Neuronal stem cell (in vitro differentiated cells): ENCODE results near the gene GPSM1.
"Not testable (repeated sequence)": the region's sequence is repeated elsewhere in the genome, so short reads cannot be mapped to it uniquely, and the experiment has no call there.

Experiments used
- DNase-seq: peaks from one replicate; pipeline ENCODE4 v3.0.0-alpha.2; 2013; ENCODE audit warnings: low spot score
- H2AFZ ChIP-seq: one replicate; pipeline ENCODE4 v1.6.1; 2013; ENCODE audit warnings: mild to moderate bottlenecking, low read length, inconsistent platforms
- H2AK5ac ChIP-seq: 2 replicates; pipeline ENCODE4 v1.6.1; 2013; ENCODE audit warnings: low read depth, mild to moderate bottlenecking, inconsistent platforms, low read length, moderate library complexity, mixed read lengths
- H2BK120ac ChIP-seq: 2 replicates; pipeline ENCODE4 v1.6.1; 2013; ENCODE audit warnings: low read depth, mild to moderate bottlenecking, inconsistent platforms, low read length, moderate library complexity, mixed read lengths
- H2BK12ac ChIP-seq: one replicate; pipeline ENCODE4 v1.6.1; 2013; ENCODE audit warnings: low read length, inconsistent platforms
- H2BK15ac ChIP-seq: 2 replicates; pipeline ENCODE4 v1.6.1; 2013; ENCODE audit warnings: mild to moderate bottlenecking, low read length, inconsistent platforms, mixed read lengths
- H2BK5ac ChIP-seq: one replicate; pipeline ENCODE4 v1.6.1; 2013; ENCODE audit warnings: inconsistent platforms, mild to moderate bottlenecking, low read length, moderate library complexity
- H3K14ac ChIP-seq: one replicate; pipeline ENCODE4 v1.6.1; 2013; ENCODE audit warnings: low read length, inconsistent platforms
- H3K18ac ChIP-seq: 2 replicates; pipeline ENCODE4 v1.6.1; 2013; ENCODE audit warnings: low read length, inconsistent platforms
- H3K23ac ChIP-seq: 2 replicates; pipeline ENCODE4 v1.6.1; 2013; ENCODE audit warnings: low read depth, mild to moderate bottlenecking, mixed read lengths, low read length, inconsistent platforms; ENCODE audit not compliant: poor library complexity
- H3K27ac ChIP-seq: replicated peaks from 3 replicates; pipeline ENCODE4 v1.5.1; 2013; ENCODE audit warnings: low read length, inconsistent platforms
- H3K27me3 ChIP-seq, 3 experiments: 2 replicates each; pipeline ENCODE4 v1.6.1; 2013; ENCODE audit warnings: low read length in 3 of 3, mild to moderate bottlenecking in 2 of 3, inconsistent platforms in 1 of 3, low read depth in 1 of 3, mixed read lengths in 1 of 3, moderate library complexity in 1 of 3; ENCODE audit not compliant: control insufficient read depth in 3 of 3, insufficient read depth in 3 of 3
- H3K36me3 ChIP-seq, 2 donors: replicated peaks in 1 of 2; 2 replicates each; pipeline ENCODE4 v1.6.1; 2013; ENCODE audit warnings: low read length in 2 of 2; ENCODE audit not compliant: control insufficient read depth in 2 of 2, insufficient read depth in 2 of 2
- H3K4ac ChIP-seq: 2 replicates; pipeline ENCODE4 v1.6.1; 2013; ENCODE audit warnings: inconsistent platforms, mild to moderate bottlenecking, low read length, moderate library complexity
- H3K4me1 ChIP-seq, 2 donors: 1 replicate in 1 of 2; 2 replicates in 1 of 2; pipeline ENCODE4 v1.6.1; 2013; ENCODE audit warnings: low read length in 2 of 2, low read depth in 1 of 2; ENCODE audit not compliant: control insufficient read depth in 2 of 2, insufficient read depth in 1 of 2
- H3K4me2 ChIP-seq: one replicate; pipeline ENCODE4 v1.6.1; 2013; ENCODE audit warnings: mild to moderate bottlenecking, low read length, inconsistent platforms; ENCODE audit not compliant: insufficient read depth, poor library complexity, severe bottlenecking
- H3K4me3 ChIP-seq, 2 donors: 2 replicates each; pipeline ENCODE4 v1.5.1; 2013; ENCODE audit warnings: low read length in 2 of 2, mild to moderate bottlenecking in 2 of 2, inconsistent platforms in 1 of 2, moderate library complexity in 1 of 2
- H3K79me1 ChIP-seq: one replicate; pipeline ENCODE4 v1.6.1; 2013; ENCODE audit warnings: low read depth, mild to moderate bottlenecking, inconsistent platforms, low read length, moderate library complexity
- H3K9ac ChIP-seq: one replicate; pipeline ENCODE4 v1.6.1; 2013; ENCODE audit warnings: mild to moderate bottlenecking, low read depth, low read length, inconsistent platforms; ENCODE audit not compliant: poor library complexity
- H3K9me3 ChIP-seq, 2 donors: replicated peaks in 1 of 2; 2 replicates each; pipeline versions ENCODE3 to v1.6.1; 2013; ENCODE audit warnings: low read length in 2 of 2, mild to moderate bottlenecking in 2 of 2, inconsistent platforms in 1 of 2, low read depth in 1 of 2, mixed read lengths in 1 of 2, moderate library complexity in 1 of 2; ENCODE audit not compliant: control insufficient read depth in 2 of 2, insufficient read depth in 1 of 2
- H4K8ac ChIP-seq: one replicate; pipeline ENCODE4 v1.6.1; 2013; ENCODE audit warnings: low read depth, mild to moderate bottlenecking, inconsistent platforms, low read length, moderate library complexity
- H4K91ac ChIP-seq: one replicate; pipeline ENCODE4 v1.6.1; 2013; ENCODE audit warnings: low read length, low read depth, mild to moderate bottlenecking, inconsistent platforms; ENCODE audit not compliant: poor library complexity
- WGBS, 2 donors: extraction: QIAGEN DNeasy Blood & Tissue Kit; methylation state at CpG; one replicate each; pipeline ENCODE4 v1.1.7; 2013; ENCODE audit warnings: missing lambda C conversion rate in 2 of 2, mixed read lengths in 1 of 2; ENCODE audit not compliant: insufficient read length in 2 of 2, insufficient replicate concordance in 1 of 2; ENCODE audit errors: extremely low coverage in 2 of 2; 5-methylcytosine and 5-hydroxymethylcytosine counted together

Gene GPSM1

GRCh38 chr9:136320972-136321371, 6.4 kb upstream of the GPSM1 start:
- peaks cover 7 to 10% of the 10 kb centered on the region in 2 donors for H3K9me3 ChIP-seq
- not testable (repeated sequence) for H3K4me2 ChIP-seq, H3K14ac ChIP-seq, H3K27me3 ChIP-seq, H3K27ac ChIP-seq, H3K36me3 ChIP-seq, H4K8ac ChIP-seq, H3K23ac ChIP-seq, H2BK120ac ChIP-seq, H3K18ac ChIP-seq, DNase-seq, H3K4me3 ChIP-seq, H2BK15ac ChIP-seq, H3K4ac ChIP-seq, H2AK5ac ChIP-seq, H3K9ac ChIP-seq, H2AFZ ChIP-seq, H3K79me1 ChIP-seq, H2BK12ac ChIP-seq
- peak overlapping the region; percentile 93 for H2BK5ac ChIP-seq
- peaks cover 7 to 29% of the 10 kb centered on the region in 2 donors for H3K4me1 ChIP-seq
- peak overlapping the region; percentile 34 for H4K91ac ChIP-seq

- Histone ChIP-seq H3K27ac (no peak overlapping the region), H4K8ac (peak overlapping the region; percentile 72), H3K4me1 (peaks cover 12 to 35% of the 10 kb centered on the region in 2 donors), H3K14ac (no peak overlapping the region), H3K4me3 (no peak overlapping the region), H2BK5ac (peak overlapping the region; percentile 93), H3K23ac (peak overlapping the region; percentile 55), H3K9me3 (peaks cover 2 to 5% of the 10 kb centered on the region in 2 donors), H2AFZ (no peak overlapping the region), H3K4me2 (no peak overlapping the region), H3K4ac (peak overlapping the region; percentile 66), H2AK5ac (peak overlapping the region; percentile 94), H3K36me3 (no peaks in the 10 kb centered on the region), H2BK12ac (no peak overlapping the region), H2BK15ac (peak overlapping the region; percentile 96), H3K79me1 (peaks cover 2% of the 10 kb centered on the region), H4K91ac (peak overlapping the region; percentile 34), H3K27me3 (no peaks in the 10 kb centered on the region), H3K9ac (no peak overlapping the region), H2BK120ac (peak overlapping the region; percentile 72), H3K18ac (peak overlapping the region; percentile 70)
- WGBS, 2 donors: no CpG with 5 or more reads among the region's 19 CpGs
- DNase-seq: no peak
Observed at GRCh38 chr9:136321561-136321960, 5.8 kb upstream of the GPSM1 start.

- Histone ChIP-seq H3K79me1 (peaks cover 2% of the 10 kb centered on the region), H3K18ac (peak overlapping the region; percentile 79), H2BK5ac (peak overlapping the region; percentile 66), H3K4me1 (peaks cover 18 to 36% of the 10 kb centered on the region in 2 donors), H2AFZ (no peak overlapping the region), H3K23ac (peak overlapping the region; percentile 91), H4K91ac (peak overlapping the region; percentile 85), H3K36me3 (no peaks in the 10 kb centered on the region), H3K27ac (no peak overlapping the region), H3K4me3 (no peak overlapping the region), H2BK120ac (peak overlapping the region; percentile 13), H3K9ac (peak overlapping the region; percentile 77), H2BK15ac (peak overlapping the region; percentile 77), H3K27me3 (no peaks in the 10 kb centered on the region), H4K8ac (no peak overlapping the region), H3K4ac (no peak overlapping the region), H2AK5ac (peak overlapping the region; percentile 96), H3K4me2 (no peak overlapping the region), H3K14ac (no peak overlapping the region), H3K9me3 (peaks cover 2 to 5% of the 10 kb centered on the region in 2 donors), H2BK12ac (peak overlapping the region; percentile 69)
- no peak for DNase-seq
- WGBS, 2 donors: no CpG with 5 or more reads among the region's 23 CpGs
Observed at GRCh38 chr9:136322756-136323330, 4.5 kb upstream of the GPSM1 start.

GRCh38 chr9:136323371-136323789, 4.0 kb upstream of the GPSM1 start:
- Histone ChIP-seq H2BK15ac (peak overlapping the region; percentile 77), H3K36me3 (no peaks in the 10 kb centered on the region), H3K27me3 (no peaks in the 10 kb centered on the region), H3K4me2 (no peak overlapping the region), H3K4me1 (peaks cover 19 to 36% of the 10 kb centered on the region in 2 donors), H2BK120ac (peak overlapping the region; percentile 13), H4K91ac (no peak overlapping the region), H2BK12ac (peak overlapping the region; percentile 69), H2AK5ac (peak overlapping the region; percentile 96), H3K4ac (peak overlapping the region; percentile 86), H3K4me3 (no peak overlapping the region), H3K14ac (no peak overlapping the region), H3K9ac (no peak overlapping the region), H4K8ac (no peak overlapping the region), H3K79me1 (peaks cover 6% of the 10 kb centered on the region), H3K27ac (no peak overlapping the region), H3K18ac (peak overlapping the region; percentile 15), H3K9me3 (peaks cover 2 to 5% of the 10 kb centered on the region in 2 donors), H2BK5ac (peak overlapping the region; percentile 66), H2AFZ (no peak overlapping the region), H3K23ac (peak overlapping the region; percentile 47)
- DNase-seq: no peak
- WGBS, 2 donors: no CpG with 5 or more reads among the region's 17 CpGs
